Osteoblast (primary cell): ENCODE data around the gene ENKD1. TPM values are rescaled to one million over a fixed set of nuclear protein-coding genes. Genes with fewer than 3 reads are reported as not detected.

Experiments used
- DNase-seq: peaks from one replicate; pipeline ENCODE4 v3.0.0; 2011; ENCODE audit warnings: low spot score, mixed read lengths; ENCODE audit not compliant: insufficient read length; ENCODE audit errors: missing footprints
- H2AFZ ChIP-seq: 2 replicates; pipeline ENCODE4 v1.6.0; 2011; ENCODE audit warnings: mild to moderate bottlenecking, low read length
- H3K27ac ChIP-seq: 2 replicates; pipeline ENCODE4 v1.5.1; 2011; ENCODE audit warnings: mild to moderate bottlenecking, low read depth, low read length, moderate library complexity
- H3K27me3 ChIP-seq: 2 replicates; pipeline ENCODE4 v1.6.0; 2012; ENCODE audit warnings: mild to moderate bottlenecking, control low read depth, inconsistent platforms, low read length, moderate library complexity; ENCODE audit not compliant: insufficient read depth
- H3K36me3 ChIP-seq: 2 replicates; pipeline ENCODE4 v1.5.1; 2011; ENCODE audit warnings: mild to moderate bottlenecking, low read length, control low read depth, moderate library complexity; ENCODE audit not compliant: insufficient read depth
- H3K4me1 ChIP-seq: 2 replicates; pipeline ENCODE4 v1.5.1; 2011; ENCODE audit warnings: mild to moderate bottlenecking, low read length, control low read depth, moderate library complexity; ENCODE audit not compliant: insufficient read depth
- H3K4me2 ChIP-seq: 2 replicates; pipeline ENCODE4 v1.6.0; 2011; ENCODE audit warnings: mild to moderate bottlenecking, low read length; ENCODE audit not compliant: insufficient read depth
- H3K4me3 ChIP-seq: fragments of 200-600 bp; sonication (generic); 3 replicates; pipeline ENCODE4 v1.5.1; 2012; ENCODE audit warnings: mild to moderate bottlenecking, low read length, inconsistent platforms; ENCODE audit not compliant: insufficient read depth
- H3K79me2 ChIP-seq: 2 replicates; pipeline ENCODE4 v1.6.0; 2012; ENCODE audit warnings: mild to moderate bottlenecking, low read length, control low read depth, inconsistent platforms; ENCODE audit not compliant: insufficient read depth
- H3K9me3 ChIP-seq: 2 replicates; pipeline ENCODE4 v1.5.1; 2011; ENCODE audit warnings: low read depth, low read length, control low read depth
- H4K20me1 ChIP-seq: 2 replicates; pipeline ENCODE4 v1.6.0; 2012; ENCODE audit warnings: mild to moderate bottlenecking, low read length, control low read depth; ENCODE audit not compliant: insufficient read depth
- CTCF ChIP-seq: IDR thresholded peaks from 2 replicates; pipeline ENCODE4 v1.5.1; 2011; ENCODE audit warnings: mild to moderate bottlenecking, low read depth, low read length, moderate library complexity; ENCODE audit errors: extremely low read depth
- total RNA-seq: library from RNA; depleted of rRNA; stranded (reverse); fragments of >200 nt; gene quantifications from 2 replicates; pipeline ENCODE4 v1.2.3, GENCODE V29; 2012

The ENKD1 gene
- total RNA-seq, 1 donor = 15.9 TPM

DNA sequence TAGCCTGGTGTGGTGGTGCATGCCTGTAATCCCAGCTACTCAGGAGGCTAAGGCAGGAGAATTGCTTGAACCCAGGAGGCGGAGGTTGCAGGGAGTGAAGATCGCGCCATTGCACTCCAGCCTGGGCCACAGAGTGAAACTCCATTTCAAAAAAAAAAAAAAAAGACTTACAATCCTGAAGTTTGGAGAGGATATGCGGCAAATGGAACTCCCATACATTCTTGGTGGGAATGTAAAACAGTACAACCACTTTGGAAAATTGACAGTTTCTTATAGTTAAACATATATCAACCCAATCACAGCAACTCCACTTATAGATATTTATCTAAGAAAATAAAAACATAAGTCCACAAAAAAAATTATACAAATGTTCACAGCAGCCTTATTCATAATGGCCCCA is 40.7 kb upstream of the ENKD1 start:
- Histone ChIP-seq H3K4me2 (no peak overlapping the region), H4K20me1 (peaks cover 42% of the 10 kb centered on the region), H3K27me3 (no peaks in the 10 kb centered on the region), H3K27ac (no peak overlapping the region), H3K4me1 (peaks cover 9% of the 10 kb centered on the region), H3K36me3 (no peaks in the 10 kb centered on the region), H3K79me2 (peaks cover 75% of the 10 kb centered on the region), H3K9me3 (no peaks in the 10 kb centered on the region), H3K4me3 (no peak overlapping the region), H2AFZ (no peak overlapping the region)
- no peak for TF ChIP-seq CTCF
- no peak for DNase-seq

DNA sequence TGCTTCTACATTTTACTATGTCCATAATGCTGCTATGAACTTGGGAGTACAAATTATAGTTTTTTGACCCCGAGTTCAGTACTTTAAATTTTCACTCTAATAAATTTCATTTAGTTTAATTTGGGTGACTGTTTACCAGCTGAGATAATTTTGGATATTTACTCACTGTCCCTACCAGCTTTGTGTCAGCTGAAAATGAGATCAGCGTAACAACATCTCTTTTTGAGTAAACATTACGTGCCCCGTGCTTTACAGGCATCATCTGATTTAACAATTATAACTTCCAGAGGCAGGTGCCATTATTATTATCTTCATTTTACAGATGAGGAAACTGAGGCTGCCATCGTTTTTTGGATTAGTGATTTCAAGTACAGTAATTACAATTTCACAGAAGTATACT is 37.6 kb upstream of the ENKD1 start:
- Histone ChIP-seq H3K79me2 (peaks cover 67% of the 10 kb centered on the region), H3K4me3 (no peak overlapping the region), H3K36me3 (no peaks in the 10 kb centered on the region), H3K9me3 (no peaks in the 10 kb centered on the region), H3K27ac (no peak overlapping the region), H2AFZ (no peak overlapping the region), H3K4me1 (peaks cover 9% of the 10 kb centered on the region), H3K4me2 (no peak overlapping the region), H4K20me1 (peaks cover 30% of the 10 kb centered on the region), H3K27me3 (no peaks in the 10 kb centered on the region)
- TF ChIP-seq CTCF = no peak
- DNase-seq = no peak

DNA sequence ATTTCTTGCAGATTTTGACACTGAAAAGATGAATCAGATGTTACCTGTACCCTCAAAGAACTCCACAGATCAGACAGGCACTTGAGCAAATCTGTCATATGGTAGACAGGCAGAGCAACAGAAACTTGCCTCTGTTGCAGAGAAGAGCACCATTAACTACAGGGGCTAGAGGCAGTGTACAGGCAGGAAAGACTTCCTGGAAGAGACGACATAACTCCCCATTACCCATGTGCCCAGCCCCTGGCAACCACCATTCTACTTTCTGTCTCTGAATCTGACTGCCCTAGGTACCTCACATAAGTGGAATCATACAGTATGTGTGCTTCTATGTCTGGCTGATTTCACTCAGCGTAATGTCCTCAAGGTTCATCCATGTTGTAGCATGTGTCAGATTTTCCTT is 37.1 kb upstream of the ENKD1 start:
- Histone ChIP-seq H3K9me3 (no peaks in the 10 kb centered on the region), H3K27me3 (no peaks in the 10 kb centered on the region), H2AFZ (no peak overlapping the region), H3K4me3 (no peak overlapping the region), H3K4me2 (no peak overlapping the region), H3K36me3 (no peaks in the 10 kb centered on the region), H3K79me2 (peaks cover 64% of the 10 kb centered on the region), H4K20me1 (peaks cover 25% of the 10 kb centered on the region), H3K27ac (no peak overlapping the region), H3K4me1 (peaks cover 5% of the 10 kb centered on the region)
- DNase-seq = no peak
- no peak for TF ChIP-seq CTCF

GRCh38 chr16:67702130-67702529 is 35.6 kb upstream of the ENKD1 start:
- H3K4me3 ChIP-seq = no peak overlapping the region
- H3K27ac ChIP-seq = no peak overlapping the region
- TF ChIP-seq CTCF = no peak
- no peak for DNase-seq
- no peaks in the 10 kb centered on the region for H3K4me1 ChIP-seq
- H2AFZ ChIP-seq = no peak overlapping the region
- peaks cover 14% of the 10 kb centered on the region for H4K20me1 ChIP-seq
- no peaks in the 10 kb centered on the region for H3K27me3 ChIP-seq
- no peak overlapping the region for H3K4me2 ChIP-seq
- peaks cover 54% of the 10 kb centered on the region for H3K79me2 ChIP-seq
- H3K9me3 ChIP-seq = no peaks in the 10 kb centered on the region
- no peaks in the 10 kb centered on the region for H3K36me3 ChIP-seq
